Ovary (tissue), 9 donors: Measurements from ENCODE around the gene ATP6V0B. TPM values are rescaled to one million over a fixed set of nuclear protein-coding genes. Genes with fewer than 3 reads are reported as not detected.

ENCODE experiments used
- DNase-seq, 5 donors: peaks; one replicate each; pipeline ENCODE4 v3.0.0-alpha.2; 2019 to 2020
- H3K27ac ChIP-seq, 2 donors: fragments of 200-600 bp; one replicate each; pipeline versions ENCODE4 v1.5.1 to v1.8.0; 2019 to 2022
- H3K27me3 ChIP-seq: fragments of 200-600 bp; one replicate; pipeline ENCODE4 v1.8.0; 2022
- H3K36me3 ChIP-seq: fragments of 200-600 bp; sonication (generic); one replicate; pipeline ENCODE4 v1.5.1; 2019
- H3K4me1 ChIP-seq: one replicate; pipeline ENCODE4 v1.8.1; 2013; ENCODE audit warnings: mild to moderate bottlenecking, moderate library complexity; ENCODE audit not compliant: insufficient read depth
- H3K4me3 ChIP-seq: fragments of 200-600 bp; sonication (generic); one replicate; pipeline ENCODE4 v1.5.1; 2017
- H3K9me3 ChIP-seq, 2 donors: fragments of 200-600 bp in 1 of 2; sonication (generic) in 1 of 2; one replicate each; pipeline versions ENCODE4 v1.5.1 to v1.8.1; 2013 to 2019; ENCODE audit warnings: mild to moderate bottlenecking in 1 of 2, moderate library complexity in 1 of 2
- EP300 ChIP-seq: sonication (generic); formaldehyde crosslinking; IDR thresholded peaks from one replicate; pipeline ENCODE4 v1.6.1; 2017; ENCODE audit warnings: antibody characterized with exemption
- POLR2A ChIP-seq: fragments of 450-650 bp; IDR thresholded peaks from one replicate; pipeline ENCODE4 v1.6.1; 2017; ENCODE audit warnings: antibody characterized with exemption, mild to moderate bottlenecking, moderate library complexity
- WGBS, 3 donors: extraction: QIAGEN DNeasy Blood & Tissue Kit in 1 of 3; methylation state at CpG; one replicate each; pipeline versions ENCODE4 v1.1.5 to v1.1.7; 2013 to 2017; 5-methylcytosine and 5-hydroxymethylcytosine counted together
- intact Hi-C, 4 donors: fragments of 100-400 bp; cut with DNase I; formaldehyde crosslinking; loops; one replicate each; pipeline versions ENCODE4 v1.11.0 to v1.15.1; 2022 to 2023
- polyA plus RNA-seq, 2 donors: library from polyadenylated mRNA; stranded (reverse); fragments of 200-250 nt in 1 of 2; fragments of 350-450 nt in 1 of 2; fragmentation: Illumina TruSeq in 1 of 2; extraction: RNeasy Lipid Tissue Mini Kit (QIAGEN cat#74804) in 1 of 2; gene quantifications; one replicate each; pipeline ENCODE4 v1.2.3, GENCODE V29; 2013 to 2014
- total RNA-seq, 7 donors: library from RNA; depleted of rRNA in 2 of 7; stranded (reverse); fragments of >200 nt in 2 of 7; fragmentation: NEBNext Ultra II Directional in 3 of 7; extraction: Animal tissue kit (Norgen Biotek cat#: 25700) in 3 of 7; gene quantifications; one replicate each; pipeline versions ENCODE4 v1.1.0 to v1.2.4, GENCODE V29; 2016 to 2023
- TF ChIP-seq, protein P1 (sequence below), 3 donors: fragments of 450-650 bp in 2 of 3; fragments of 200-600 bp in 1 of 3; IDR thresholded peaks; one replicate each; pipeline versions ENCODE4 v1.5.1 to v1.8.0; 2016 to 2022; ENCODE audit warnings: antibody characterized with exemption in 3 of 3, mild to moderate bottlenecking in 1 of 3
- donor health status: DM: no; HTN: no; CAD: no; lungs with moderate emphysema.
- donor health status: DM: no; HTN: no; CAD: no.
- donor health status: Bipolar disorder and iron deficiency.
- donor health status: DM: yes; HTN: yes; CAD: no.
- donor health status: DM: no; HTN: no; CAD: no.
- donor health status: DM: yes; HTN: yes; CAD: no.

Gene ATP6V0B
- total and polyA plus RNA-seq, 9 donors = 46.1 to 108 (median 74.4) TPM

DNA sequence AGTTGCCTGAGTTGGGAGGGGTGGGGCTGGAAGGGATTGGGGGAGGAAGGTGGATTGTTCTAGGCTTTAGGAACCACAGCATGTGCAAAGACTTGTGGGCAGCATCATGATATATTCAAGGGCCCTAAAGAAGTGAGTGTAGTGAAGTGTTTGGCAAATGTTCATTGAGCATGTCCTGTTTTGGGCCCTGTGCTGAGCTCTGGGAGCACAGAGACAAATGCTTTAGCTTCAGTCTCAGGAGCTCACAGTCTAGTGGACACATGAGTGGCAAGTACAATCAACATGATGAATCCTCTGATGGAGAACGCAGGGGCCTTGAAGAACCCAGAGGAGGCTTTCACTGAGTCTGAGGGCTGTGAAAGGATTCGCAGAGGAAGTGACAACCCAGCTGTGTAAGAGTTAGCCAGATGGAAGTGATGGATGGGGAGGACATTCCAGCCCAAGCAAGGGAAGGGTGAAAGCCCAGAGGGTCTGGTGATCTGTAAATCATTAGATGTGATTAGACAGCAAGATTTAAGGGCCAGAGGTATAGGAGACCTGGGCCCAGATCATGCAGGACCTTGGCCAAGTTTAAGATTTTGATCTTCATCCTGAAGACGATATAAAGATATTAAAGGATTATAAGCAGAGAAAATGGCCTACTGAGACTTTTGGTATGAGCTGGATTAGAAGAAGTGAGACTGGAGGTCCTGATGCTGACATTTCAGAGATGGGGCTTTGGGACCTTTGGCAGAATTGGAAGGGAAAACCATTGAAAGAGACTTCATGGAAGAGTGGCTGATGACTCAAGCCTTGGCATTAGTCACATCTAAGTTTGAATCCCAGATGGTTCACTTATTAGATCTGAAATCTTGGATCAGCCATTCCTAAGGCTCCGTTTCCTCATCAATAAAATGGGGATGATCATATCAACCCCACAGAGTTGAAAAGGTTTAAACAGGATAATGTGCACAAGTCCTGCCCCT is 23.5 kb upstream of the ATP6V0B start:
- Histone ChIP-seq H3K27ac (no peak overlapping the region), H3K4me3 (no peak overlapping the region), H3K27me3 (no peaks in the 10 kb centered on the region), H3K9me3 (no peaks in the 10 kb centered on the region), H3K4me1 (peaks cover 9% of the 10 kb centered on the region), H3K36me3 (no peaks in the 10 kb centered on the region)
- intact Hi-C loops = no loop called here
- WGBS, 3 donors = 86 to 90% (median 87%) methylated on average over 4 of the region's 4 CpGs
- DNase-seq = no peak
- no peak for TF ChIP-seq POLR2A

DNA sequence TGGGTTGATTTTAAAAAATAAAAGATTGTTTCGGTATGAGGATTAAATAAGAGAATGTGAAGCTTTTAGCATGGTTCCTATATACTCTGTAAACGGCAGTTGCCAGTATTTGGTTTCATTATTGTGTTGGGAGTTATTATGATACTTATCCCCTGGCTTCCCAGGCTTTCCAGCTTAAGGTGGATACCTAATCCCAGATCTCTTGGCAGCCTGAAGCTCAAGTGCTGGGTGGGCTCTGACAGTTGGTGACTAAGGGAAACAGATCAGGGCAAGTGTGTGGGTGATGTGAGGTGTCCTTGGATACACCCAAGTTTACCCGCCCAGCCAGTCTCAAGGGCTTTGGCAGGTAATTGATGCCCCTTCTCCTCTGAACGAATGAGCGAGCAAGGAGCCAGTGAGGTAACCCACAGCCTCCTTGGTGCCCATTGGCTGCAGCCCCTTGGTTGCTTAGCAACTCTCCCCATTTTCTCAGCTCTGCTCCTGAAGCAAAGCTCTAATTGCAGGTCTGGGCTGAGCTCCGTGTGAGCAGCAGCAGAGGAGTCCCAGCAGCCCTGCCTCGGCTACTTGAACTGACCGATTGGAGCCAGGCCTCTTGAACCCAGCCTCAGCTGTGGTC is 21.9 kb upstream of the ATP6V0B start:
- TF ChIP-seq, protein P1, sequence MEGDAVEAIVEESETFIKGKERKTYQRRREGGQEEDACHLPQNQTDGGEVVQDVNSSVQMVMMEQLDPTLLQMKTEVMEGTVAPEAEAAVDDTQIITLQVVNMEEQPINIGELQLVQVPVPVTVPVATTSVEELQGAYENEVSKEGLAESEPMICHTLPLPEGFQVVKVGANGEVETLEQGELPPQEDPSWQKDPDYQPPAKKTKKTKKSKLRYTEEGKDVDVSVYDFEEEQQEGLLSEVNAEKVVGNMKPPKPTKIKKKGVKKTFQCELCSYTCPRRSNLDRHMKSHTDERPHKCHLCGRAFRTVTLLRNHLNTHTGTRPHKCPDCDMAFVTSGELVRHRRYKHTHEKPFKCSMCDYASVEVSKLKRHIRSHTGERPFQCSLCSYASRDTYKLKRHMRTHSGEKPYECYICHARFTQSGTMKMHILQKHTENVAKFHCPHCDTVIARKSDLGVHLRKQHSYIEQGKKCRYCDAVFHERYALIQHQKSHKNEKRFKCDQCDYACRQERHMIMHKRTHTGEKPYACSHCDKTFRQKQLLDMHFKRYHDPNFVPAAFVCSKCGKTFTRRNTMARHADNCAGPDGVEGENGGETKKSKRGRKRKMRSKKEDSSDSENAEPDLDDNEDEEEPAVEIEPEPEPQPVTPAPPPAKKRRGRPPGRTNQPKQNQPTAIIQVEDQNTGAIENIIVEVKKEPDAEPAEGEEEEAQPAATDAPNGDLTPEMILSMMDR (IDR thresholded peaks at IDR 0.05) = no peak
- no peak for TF ChIP-seq EP300
- no peak for TF ChIP-seq POLR2A
- H3K9me3 ChIP-seq = no peaks in the 10 kb centered on the region
- intact Hi-C loops = no loop called here
- no peaks in the 10 kb centered on the region for H3K36me3 ChIP-seq
- no peak overlapping the region for H3K27ac ChIP-seq
- H3K4me3 ChIP-seq = no peak overlapping the region
- DNase-seq = no peak
- peaks cover 5% of the 10 kb centered on the region for H3K4me1 ChIP-seq
- 56 to 69% (median 59%) methylated on average over 8 of the region's 8 CpGs for WGBS, 3 donors
- no peaks in the 10 kb centered on the region for H3K27me3 ChIP-seq

DNA sequence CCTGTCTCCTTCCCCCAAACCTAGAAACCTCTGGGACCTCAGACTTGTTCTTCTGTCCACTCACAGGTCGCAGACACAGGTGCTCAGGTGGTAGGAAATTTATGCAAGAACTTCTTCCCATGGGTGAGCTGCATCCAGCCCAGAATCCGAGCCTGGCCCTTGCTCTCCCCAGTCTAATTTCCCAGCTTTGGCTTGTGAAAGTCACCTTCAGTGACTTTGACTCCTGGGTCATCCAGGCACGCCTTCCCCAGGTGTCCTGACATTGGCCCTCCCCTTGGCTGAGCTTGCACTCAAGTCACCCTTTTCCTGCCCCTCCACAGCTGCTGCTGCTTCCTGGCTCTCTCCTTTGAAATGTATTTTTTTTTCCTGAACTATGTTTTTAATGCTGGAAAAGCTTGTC is 21.4 kb upstream of the ATP6V0B start:
- Histone ChIP-seq H3K36me3 (no peaks in the 10 kb centered on the region), H3K4me1 (peaks cover 3% of the 10 kb centered on the region), H3K27ac (no peak overlapping the region), H3K27me3 (no peaks in the 10 kb centered on the region), H3K9me3 (no peaks in the 10 kb centered on the region), H3K4me3 (no peak overlapping the region)
- intact Hi-C loops = no loop called here
- WGBS, 3 donors = 52 to 65% (median 56%) methylated on average over 3 of the region's 3 CpGs
- TF ChIP-seq, protein P1 (IDR thresholded peaks at IDR 0.05) = no peak
- TF ChIP-seq EP300 (no peak), POLR2A (no peak)
- DNase-seq = no peak

DNA sequence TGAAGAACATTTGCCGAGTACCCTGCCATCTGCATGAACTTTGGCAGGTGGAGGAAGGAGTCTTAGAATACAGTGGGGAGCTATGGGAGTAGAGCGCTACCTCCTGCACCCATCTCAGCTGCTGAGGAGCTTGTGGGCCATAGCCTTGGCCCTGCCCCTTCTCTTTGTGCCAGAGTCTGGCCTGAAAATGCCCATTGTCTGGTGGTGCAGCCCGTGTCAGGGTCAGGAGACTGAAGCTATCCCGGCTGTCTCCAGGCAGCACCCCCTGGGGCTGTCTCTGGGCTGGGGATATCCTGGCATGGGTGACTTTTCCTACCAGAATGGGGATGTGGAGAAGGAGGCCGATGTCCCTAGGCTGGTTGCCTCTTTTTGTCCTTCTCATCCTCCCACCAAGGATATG is 20.7 kb upstream of the ATP6V0B start:
- H3K36me3 ChIP-seq = no peaks in the 10 kb centered on the region
- DNase-seq = no peak
- TF ChIP-seq, protein P1 (IDR thresholded peaks at IDR 0.05) = no peak
- TF ChIP-seq EP300 (no peak), POLR2A (no peak)
- H3K27ac ChIP-seq = no peak overlapping the region
- H3K9me3 ChIP-seq = no peaks in the 10 kb centered on the region
- H3K27me3 ChIP-seq = no peaks in the 10 kb centered on the region
- no peak overlapping the region for H3K4me3 ChIP-seq
- WGBS, 3 donors = 68 to 75% (median 74%) methylated on average over 5 of the region's 5 CpGs
- H3K4me1 ChIP-seq = no peaks in the 10 kb centered on the region
- intact Hi-C loops = no loop called here

DNA sequence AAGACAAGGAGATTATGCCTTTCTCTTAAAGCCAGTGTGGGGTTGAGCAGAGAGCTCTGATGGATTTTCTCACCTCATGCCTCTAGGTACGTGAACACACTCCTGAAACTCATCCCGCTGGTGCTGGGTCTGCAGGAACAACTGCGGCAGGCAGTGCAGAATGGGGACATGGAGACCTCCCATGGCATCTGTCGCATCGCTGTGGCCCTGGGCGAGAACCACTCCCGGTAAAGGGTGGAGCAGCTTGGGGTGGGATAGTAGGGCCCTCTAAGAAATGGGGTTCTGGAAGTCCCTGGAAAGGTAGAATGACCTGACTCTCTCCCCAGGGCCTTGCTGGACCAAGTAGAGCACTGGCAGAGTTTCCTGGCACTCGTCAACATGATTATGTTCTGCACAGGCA is 18.5 kb upstream of the ATP6V0B start:
- H3K4me3 ChIP-seq = no peak overlapping the region
- intact Hi-C loops = no loop called here
- no peaks in the 10 kb centered on the region for H3K4me1 ChIP-seq
- no peaks in the 10 kb centered on the region for H3K9me3 ChIP-seq
- no peak for DNase-seq
- no peak overlapping the region for H3K27ac ChIP-seq
- H3K27me3 ChIP-seq = no peaks in the 10 kb centered on the region
- no peak for TF ChIP-seq EP300
- TF ChIP-seq POLR2A = no peak
- TF ChIP-seq, protein P1 (IDR thresholded peaks at IDR 0.05) = no peak
- WGBS, 3 donors = 95 to 97% (median 95%) methylated on average over 8 of the region's 8 CpGs
- no peaks in the 10 kb centered on the region for H3K36me3 ChIP-seq
